Activated CD4-positive, CD25-positive, alpha-beta regulatory T cell treated with anti-CD3 and anti-CD28 coated beads, Interleukin-2, amount 50 U/mL, for 24 hours (primary cell): ENCODE measurements around the gene CDT1.
A peak's percentile ranks its signal among the peaks of the same experiment; 100 is the strongest.

Experiments used
- ATAC-seq, 2 donors: fragments of 150-1000 bp; cut with Tn5 transposase; one replicate each; pipeline ENCODE4 v1.10.0; 2021; ENCODE audit warnings: mild to moderate bottlenecking in 1 of 2, moderate library complexity in 1 of 2

Gene CDT1

DNA sequence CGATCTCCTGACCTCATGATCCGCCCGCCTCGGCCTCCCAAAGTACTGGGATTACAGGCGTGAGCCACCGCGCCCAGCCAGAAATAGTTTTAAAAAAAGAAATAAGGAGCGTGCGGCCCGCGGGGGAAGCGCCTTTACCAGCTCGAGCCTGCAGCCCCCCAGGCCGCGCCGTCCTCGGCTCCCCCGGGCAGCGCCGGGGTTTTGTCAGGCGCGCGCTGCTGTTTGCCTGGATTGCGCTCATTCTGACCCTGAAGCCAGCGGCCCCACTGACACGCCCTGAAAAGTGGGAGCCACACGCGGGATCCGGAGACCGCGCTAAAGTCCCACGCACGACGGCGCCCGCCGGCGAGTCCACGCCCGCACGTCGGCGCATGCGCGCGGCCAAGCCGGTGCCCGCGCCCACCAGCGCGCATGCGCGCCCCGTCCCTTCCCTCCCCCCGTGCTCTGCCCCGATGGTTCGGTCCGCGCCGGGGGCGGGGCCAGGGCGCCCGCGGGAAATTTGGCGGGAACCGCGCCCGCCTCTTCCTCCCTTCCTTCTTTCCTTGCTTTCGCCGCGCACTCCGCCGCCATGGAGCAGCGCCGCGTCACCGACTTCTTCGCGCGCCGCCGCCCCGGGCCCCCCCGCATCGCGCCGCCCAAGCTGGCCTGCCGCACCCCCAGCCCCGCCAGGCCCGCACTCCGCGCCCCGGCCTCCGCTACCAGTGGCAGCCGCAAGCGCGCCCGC lies at the start of gene CDT1:
CDT1 (plus strand) TSS at position 526 of the 724 bp plus-strand sequence; CDS start at position 569, 43 bp downstream.
- peak; percentile 42 to 47 for ATAC-seq

DNA sequence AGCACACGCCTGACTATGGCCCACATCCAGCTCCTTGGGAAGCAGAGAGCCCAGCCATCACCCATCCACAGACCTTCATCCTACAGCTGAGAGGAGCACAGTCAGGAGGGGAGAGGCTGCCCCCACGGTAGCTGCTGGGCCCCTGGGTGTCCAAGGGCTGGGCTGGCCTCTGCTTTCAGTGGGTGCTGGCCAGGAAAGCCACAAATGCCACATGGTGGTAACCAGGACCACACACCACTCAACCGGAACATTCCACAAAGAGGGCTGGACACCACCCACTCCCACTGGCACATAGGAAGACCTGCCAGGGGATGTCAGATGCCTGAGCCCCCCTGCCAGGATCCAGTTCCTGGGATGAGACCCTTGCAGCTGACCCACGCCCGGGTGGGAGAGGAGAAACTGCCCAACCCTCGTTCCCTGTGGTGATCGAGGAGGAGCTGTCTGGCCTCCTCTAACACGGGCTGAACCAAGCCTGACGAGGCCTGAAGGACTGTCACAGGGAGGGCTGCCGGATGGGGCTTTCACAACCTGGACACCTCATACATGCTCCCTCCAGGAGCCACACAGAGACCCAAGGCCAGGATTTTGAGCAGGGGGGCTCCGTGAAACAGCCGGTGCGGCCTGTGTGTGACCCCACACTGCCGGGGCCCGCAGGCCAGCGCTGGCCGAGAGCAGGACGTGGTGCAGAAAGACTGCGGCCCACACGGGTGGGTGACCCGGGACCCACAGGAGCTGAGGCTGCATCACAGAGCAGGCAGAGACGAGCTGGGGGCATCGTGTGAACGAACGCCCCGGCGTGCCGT lies 49.3 kb upstream of the CDT1 start:
- ATAC-seq, result no peak

DNA sequence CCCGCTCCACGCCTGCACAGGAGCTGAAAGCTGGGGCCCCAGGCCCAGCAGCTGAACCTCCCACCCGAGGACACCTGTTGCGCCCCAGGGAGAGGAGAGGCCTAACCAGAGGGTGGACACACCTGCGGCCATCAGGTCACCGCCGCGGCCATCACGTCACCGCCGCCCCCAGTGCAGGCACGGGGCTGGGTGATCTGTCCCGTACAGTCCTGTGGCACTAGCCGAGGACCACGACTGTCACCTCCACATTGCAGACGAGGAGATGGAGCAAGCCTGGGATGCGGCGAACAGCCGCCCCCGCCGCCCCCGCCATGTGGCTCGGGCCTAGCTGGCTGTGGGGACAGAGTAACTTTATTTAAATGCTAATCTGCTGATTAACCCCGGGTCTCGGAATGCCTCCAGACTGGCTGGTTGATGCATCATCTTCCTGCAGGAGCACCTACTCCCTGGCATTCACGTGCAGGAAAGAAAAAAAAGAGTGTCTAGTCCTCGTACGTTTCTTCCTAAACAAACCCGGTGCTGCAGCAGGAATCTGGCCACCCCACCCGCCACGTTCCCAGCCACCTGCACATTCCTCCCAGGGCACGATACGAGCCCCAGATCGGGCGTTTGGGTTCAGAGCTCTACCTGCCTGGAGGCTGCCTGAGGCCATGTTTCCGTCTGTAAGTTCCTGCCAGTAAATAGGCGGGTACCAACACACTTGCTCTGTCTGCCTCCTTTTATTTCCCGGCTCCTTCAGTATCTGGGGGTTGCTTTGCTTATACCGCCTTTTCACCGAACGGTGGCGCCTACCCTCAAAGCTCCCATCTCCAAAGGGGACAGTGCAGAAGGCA lies 48.5 kb upstream of the CDT1 start:
- no peak for ATAC-seq

DNA sequence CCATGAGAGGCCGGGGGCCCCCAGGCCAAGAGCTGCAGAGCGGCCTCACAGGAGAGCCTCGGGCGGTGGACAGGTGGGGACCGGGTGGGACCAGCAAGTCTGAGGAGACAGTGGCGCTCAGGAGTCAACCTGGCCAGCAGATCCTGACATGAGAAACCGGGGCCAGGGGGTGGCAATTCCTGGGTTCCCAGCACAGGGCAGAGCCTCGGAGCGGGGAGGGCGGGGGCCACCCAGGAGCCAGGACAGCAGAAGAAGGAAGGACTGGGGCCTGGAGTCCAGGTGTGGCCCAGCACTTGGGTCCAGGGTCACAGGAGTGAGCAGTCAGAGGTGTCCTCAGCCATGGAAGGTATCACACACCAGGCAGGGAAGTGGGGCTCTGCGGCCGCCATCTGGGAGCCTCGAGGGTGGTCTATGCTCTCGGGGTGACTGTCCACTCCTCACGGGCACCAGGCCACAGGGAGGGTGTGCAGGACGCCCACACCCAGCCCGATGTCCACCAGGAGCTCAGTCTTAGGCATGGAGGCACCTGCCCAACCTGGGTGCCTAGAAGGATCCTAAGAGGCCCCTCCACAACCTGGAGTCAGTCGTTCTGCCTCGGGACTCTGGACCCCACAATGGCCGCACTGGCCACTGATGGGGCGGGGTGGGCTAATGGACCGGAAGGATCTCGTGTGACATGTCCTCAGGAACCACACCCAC lies 47.7 kb upstream of the CDT1 start:
- no peak for ATAC-seq

DNA sequence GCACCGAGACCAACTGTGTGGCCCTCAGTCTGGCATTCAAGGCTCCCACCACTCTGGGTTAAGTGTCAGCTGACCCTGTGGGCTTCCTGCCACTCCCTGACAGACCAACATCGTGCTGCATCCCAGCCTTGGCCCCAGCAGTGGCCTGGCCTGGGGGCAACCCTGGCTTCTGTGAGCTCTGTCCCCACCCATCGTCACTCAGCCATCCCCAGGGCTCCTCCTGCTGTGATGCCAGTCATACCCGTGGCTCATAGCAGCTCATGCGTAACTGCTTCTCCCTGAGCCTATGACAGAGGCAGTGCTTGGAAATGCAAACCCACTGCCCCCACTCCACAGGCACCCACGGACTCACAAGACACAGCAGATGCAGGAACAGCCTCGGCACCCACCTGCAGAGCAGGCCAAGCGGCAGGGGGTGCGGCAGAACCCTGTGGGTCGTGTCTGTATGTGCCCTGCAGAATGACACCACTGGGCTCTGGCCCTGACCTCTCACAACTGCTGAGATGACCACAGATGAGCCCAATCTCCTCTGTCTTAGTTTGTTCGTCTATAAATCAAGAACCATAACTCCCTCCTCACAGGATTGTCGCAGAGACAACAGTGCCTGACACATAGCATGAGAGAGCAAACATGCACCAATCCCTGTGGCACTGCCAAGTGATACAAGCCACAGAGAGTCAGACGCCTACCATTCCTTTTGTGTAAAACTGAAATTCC lies 45.2 kb upstream of the CDT1 start:
- no peak for ATAC-seq

DNA sequence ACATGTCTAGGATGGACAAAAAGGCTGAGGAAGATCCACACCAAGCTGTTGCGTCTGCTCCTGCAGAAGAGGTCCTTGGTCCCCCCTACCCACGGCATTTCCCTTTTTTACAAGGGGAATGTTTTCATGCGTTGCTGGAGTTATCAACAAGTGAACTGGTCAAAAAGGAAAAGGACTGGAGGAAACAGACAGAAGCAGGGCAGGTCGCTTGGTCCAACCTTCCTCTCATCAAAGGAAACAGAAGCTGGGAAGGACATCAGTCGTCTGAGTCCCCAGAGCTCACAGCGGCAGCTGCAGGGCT lies 44.7 kb upstream of the CDT1 start:
- no peak for ATAC-seq

DNA sequence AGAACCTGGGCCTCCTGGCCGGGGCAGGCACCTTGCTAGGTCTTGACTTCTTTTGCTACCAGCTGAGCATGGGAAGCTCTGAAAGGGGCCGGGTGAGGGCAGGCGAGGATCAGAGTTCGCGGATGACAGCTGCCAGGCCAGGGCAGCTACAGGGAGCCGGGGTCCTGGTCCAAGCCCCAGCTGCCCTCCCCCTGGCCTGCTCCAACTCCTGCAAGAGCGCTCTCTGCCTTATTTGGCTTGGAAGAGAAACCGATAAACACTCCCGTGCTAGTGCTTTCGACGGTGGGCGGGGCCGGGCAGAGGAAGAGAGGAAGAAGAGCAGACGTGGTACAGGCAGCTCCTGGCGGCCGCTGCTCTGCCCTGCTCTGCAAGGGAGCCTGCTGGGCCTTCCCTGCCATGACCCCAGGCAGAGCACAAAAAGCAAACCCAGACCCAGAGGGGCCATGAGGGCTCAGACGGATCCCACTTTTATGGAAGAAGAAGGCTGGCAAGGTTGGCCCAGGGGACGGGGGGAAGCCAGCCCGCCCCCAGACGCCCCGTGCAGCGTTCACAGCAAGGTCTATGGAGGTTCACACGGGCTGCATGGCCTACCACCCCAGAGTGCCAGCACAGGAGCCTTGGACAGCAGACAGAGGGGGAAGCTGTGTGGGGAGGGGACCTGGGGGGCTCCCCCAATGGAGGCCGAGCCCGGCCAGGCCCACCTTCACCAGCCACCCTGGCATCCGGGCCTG lies 44.2 kb upstream of the CDT1 start:
- ATAC-seq, result peak; percentile 56 to 64

DNA sequence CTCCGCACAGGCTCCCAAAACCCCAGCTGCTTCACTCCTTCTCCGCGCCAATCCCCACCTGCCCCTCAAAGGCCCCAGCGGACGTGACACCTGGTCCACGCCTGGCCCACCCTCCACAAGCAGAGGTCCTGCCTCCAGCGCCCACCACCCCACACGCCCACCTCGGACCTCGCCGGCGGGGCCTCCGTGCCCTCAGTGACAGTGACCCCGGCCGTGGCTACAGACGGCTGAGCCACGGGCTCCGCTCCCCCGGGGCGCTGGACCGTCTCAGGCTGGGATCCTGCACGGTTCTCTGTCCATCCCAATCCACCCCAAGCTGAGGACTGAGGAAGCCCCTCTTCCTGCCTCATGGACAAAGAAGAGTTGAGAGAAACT lies 43.6 kb upstream of the CDT1 start:
- no peak for ATAC-seq

DNA sequence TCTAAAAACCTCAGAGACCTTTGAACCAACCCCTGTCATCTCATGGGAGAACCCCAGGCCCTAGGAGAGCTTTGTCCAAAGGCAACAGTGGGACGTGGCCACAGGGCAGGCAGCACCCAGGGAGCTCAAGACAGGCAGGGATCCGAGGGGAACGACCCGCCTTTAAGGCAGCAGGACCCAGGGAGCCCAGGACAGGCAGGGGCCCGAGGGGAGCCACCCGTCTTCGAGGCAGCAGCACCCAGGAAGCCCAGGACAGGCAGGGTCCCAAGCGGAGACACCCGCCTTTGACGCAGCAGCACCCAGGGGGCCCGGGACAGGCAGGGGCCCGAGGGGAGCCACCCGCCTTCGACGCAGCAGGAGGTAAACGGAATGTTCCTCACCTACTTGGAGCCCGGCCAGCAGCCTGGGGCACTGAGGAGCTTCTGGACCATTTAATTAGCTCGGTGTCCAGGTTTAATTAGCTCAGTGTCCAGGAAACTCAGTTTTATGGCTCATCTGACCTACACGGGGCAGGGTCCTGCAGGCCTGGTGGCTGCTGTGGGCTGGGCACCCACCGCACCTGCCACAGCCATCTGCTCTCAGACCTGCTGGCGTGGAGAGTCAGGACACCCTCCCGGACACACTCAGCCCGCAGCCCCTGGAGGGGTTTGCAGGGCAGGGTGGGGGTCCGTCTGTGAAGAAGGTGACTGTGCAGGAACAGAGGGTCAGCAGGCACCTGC lies 43.0 kb upstream of the CDT1 start:
- ATAC-seq, result no peak

DNA sequence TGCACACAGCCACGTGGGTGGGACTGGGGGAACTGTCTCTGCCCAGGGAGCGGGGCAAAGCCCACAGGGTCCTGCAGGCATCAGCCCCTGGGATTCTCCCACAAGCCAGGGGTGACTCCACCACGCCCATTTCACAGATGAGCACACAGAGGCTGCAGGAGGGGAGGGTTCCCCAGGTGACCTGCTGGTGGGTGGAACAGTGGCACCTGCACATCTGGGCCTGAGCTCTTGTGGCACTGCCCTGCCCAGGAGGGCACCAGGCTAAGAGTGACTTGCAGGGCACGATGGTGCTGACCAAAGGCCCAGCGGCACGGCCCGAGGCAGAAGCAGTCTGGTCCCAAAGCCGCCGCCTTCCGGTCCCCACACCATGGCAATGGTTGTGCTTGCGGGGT lies 42.5 kb upstream of the CDT1 start:
- ATAC-seq, result no peak

DNA sequence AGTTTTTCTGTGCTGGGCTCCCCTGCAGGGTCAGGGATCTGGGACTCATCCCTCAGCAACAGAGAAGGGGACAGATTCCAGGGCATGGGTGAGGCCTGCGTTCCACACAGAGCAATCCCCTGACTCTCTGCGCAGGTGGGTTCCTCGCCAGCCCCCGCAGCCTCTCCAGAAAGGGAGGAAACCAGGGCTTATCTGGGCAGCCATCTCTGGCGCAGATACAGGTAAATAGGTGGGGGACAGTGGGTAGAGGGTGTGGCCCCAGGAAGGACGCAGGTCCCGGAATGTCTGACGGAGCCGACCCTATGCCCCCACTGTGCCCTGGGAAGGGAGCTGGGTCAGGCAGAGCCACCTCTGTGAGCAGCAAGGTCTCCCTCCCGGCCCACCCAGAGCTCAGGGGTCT lies 41.8 kb upstream of the CDT1 start:
- no peak for ATAC-seq

DNA sequence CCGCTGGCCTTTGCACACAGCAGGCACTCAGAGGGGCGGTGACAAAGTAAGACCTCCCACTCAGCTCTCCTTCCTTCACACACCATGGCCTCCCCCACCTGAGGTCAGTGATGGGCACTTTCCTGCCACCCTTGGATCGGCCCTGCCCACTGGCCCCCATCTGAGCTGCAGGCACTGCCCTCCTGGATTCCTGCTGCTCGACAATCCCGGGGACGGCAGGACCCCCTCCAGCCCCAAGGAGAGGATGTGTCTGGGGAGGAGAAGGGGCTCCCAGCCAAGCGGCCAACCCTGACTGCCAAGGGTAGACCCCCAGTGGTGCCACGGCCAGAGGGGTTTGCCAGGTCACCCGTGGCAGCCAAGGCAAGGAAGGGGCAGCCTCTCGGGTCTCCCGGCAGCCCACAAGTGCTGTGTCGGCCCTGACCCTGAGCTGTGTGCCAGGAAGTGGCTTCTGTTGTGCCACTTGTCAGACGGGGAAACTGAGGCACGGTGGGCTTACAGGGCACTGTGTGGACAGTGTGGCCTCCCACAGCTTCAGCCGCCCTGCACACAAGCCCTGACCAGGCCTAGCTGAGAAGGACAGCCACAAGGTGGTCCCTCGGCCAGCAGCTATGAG lies 41.2 kb upstream of the CDT1 start:
- no peak for ATAC-seq

DNA sequence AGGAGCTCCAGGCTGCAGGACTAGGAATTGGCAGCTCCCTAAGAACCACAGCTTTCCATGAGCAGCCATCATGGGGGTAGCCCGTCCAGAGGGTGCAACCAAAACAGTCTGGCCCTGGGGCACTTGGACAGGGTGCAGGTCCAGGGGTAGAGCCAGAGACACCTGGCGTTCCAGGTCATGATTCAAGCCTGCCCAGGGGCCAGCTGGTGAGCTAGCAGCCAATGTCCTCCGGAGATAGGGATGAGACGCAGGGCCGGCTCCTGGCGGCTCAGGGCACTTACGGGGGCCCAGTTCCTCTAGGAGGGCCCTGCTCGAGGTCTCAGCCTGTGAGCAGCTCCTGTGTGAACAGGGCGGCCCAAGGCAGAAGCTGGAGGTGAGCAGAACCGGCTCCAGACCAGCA lies 40.6 kb upstream of the CDT1 start:
- ATAC-seq, result no peak

DNA sequence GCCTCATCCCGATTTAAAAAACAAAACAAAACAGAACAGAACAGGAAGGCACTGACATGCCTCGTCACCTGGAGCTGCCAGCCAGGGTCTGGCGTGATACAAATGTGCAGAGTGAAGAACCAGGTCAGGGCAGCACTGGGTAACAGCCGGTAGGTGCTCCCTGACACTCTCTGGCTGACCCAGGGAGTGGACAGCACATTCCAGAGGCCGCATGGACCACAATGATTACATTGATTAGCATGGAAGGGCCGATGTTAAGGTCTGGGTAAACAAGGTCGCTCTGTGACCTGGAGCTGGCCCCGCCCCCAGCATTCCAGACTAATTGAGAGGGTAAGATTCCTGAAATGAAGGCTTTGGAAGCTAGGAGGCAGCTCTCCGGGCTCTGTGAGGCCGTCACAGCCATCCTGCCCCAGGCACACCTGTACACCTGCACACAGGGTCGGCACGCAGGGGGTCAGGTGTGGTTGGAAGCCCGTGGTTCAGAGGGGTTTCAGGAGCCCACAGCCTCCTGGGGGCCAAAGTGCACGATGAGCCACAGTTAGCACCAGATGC lies 40.0 kb upstream of the CDT1 start:
- no peak for ATAC-seq

DNA sequence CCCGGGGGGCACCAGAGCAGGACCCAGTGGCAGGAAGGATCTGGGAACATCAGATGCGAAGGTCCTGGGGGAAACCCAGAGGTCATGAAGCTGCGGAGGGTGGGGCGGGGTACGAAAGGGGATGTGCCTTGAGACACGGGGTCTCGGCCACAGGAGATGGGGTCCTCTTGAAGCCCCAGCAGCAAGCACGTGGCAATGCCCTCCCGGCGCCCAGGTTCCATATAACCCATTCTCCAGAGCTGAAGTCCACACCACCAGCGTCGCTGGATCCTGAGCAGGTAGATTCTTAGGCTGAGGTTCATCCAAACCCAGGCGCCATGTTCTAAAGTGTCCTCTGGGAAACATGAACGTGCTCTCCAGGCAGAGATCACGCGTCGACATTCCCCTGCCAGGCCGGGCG lies 39.5 kb upstream of the CDT1 start:
- ATAC-seq, result no peak

DNA sequence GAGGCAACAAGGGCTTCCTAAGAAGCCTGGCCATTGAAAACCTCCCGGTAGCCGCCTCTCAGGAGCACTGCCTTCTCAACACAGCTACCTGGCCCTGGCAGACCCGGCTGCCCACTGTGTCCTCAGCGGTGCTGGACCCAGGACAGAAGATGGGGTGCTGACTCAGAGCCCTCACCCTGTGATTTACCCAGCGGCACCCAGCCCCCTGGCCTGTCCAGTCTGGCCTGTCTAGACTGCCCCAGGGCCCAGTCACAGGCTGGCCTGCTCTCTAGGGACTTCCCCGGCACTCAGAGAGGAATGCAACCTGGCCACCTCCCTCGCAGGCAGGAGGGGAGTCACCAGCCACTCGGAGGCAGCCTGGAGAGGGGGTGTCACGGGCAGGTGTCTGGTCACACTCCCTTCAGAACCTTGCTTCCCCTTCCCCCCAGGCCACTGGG lies 38.7 kb upstream of the CDT1 start:
- no peak for ATAC-seq

DNA sequence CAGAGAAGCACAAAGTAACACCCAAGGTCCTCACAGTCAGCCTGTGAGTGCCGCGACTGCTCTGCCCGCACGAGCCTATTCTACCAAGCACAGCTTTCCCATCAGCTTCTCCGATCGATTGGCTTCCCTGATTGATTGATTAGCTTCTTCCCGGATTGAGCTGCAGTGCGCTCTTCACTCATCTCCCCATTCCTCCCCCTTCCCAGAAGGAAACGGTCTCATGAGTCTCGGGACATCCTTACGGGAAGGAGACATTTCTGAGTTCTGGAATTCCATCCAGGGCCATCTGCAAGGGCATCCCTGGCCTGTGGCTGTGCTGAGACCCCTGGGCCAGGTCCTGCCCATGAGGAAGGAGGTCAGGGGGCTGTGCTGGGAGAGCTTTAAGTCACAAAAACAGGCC lies 36.6 kb upstream of the CDT1 start:
- ATAC-seq, result no peak

DNA sequence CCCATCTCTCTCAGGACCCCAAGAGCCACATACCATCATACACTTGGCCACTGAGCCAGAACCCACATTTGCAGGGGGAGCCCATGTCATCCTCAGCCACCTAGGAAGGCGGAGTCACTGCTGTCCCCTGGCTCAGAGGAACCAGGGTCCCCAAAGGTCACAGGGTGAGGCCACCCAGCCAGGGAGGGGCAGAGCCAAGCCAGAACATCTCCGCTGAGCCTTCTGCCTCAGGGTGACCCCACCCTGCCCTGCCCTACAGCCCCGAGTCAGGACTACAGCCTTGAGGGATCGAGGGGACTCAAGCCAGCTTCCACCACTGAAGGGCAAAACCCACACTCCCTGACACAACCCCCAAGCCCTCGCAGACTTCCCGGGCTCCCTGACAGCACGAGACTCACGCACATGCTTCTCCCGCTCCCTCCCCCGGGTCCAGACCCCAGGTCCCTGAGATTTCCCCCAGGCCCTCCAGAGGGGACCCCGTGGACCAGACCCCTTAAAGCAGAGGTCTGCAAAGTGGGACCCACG lies 36.0 kb upstream of the CDT1 start:
- ATAC-seq, result no peak

DNA sequence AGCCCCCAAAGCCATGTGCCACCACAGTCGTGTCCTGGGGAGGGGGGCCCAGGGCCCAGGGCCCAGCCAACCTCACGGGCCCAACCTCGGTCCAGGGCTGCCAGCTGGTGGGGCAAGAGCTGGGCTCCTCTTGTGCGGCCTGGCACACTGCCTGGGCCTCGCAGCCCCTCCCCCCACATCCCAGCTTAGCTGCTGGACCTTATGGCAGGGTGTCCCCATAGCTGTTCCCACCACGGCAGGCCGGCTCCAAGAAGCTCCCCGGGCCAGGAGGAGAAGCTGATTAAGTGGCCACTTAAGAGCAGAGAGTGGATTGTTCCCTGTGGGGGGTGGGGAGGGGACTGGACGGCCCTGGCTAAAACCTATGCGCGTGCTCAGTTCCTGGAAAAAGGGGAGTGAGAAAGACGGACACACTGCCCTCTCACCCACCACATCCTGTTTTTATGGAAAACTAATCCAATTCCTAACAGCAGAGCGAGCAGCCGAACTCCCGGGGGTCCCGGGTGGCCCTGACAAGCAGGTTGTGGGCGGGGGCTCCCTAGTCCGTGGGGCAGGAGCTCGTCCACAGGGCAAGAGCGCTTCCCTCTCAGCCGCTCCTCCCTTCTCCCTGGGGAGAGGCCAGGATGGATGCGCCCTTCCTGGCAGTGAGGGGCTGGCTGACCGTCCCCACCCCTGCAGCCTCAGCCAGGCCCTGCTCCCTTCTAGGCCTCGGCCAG lies 35.4 kb upstream of the CDT1 start:
- ATAC-seq, result no peak
